Esophagus squamous epithelium (tissue), 4 donors: ENCODE measurements around the gene GABBR2.

Experiments used
- POLR2A ChIP-seq, 4 donors: fragments of 450-650 bp; IDR thresholded peaks; one replicate each; pipeline ENCODE4 v1.6.1; 2017; ENCODE audit warnings: antibody characterized with exemption in 4 of 4, mild to moderate bottlenecking in 4 of 4, moderate library complexity in 3 of 4
- TF ChIP-seq, protein P1 (sequence below), 6 experiments: fragments of 450-650 bp in 4 of 6; fragments of 200-600 bp in 2 of 6; sonication (generic) in 2 of 6; IDR thresholded peaks; one replicate each; pipeline ENCODE4 v1.5.1; 2016 to 2019; ENCODE audit warnings: antibody characterized with exemption in 6 of 6, mild to moderate bottlenecking in 4 of 6, moderate library complexity in 4 of 6

DNA sequence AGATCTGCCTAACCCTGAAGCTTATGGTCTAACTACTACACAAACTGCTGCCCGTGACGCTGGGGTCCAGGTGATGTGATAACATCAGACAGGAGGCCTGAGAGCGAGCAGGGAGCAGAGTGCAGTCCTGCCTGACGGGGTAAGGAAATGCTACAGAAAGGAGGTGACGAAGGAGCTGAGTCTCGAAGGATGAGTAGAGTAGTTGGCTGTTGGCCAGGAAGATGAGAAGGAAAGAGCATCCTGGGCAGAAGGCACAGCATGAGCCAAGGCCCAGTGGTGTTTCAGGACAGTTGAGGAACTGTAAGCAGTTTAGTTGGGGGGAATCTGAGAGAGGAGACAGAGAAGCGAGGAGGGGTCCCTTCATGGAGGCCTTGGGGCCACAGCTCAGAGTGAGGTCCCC lies 317.3 kb downstream of the GABBR2 start:
- no peak for TF ChIP-seq POLR2A (IDR thresholded peaks at IDR 0.05)
- TF ChIP-seq, protein P1, sequence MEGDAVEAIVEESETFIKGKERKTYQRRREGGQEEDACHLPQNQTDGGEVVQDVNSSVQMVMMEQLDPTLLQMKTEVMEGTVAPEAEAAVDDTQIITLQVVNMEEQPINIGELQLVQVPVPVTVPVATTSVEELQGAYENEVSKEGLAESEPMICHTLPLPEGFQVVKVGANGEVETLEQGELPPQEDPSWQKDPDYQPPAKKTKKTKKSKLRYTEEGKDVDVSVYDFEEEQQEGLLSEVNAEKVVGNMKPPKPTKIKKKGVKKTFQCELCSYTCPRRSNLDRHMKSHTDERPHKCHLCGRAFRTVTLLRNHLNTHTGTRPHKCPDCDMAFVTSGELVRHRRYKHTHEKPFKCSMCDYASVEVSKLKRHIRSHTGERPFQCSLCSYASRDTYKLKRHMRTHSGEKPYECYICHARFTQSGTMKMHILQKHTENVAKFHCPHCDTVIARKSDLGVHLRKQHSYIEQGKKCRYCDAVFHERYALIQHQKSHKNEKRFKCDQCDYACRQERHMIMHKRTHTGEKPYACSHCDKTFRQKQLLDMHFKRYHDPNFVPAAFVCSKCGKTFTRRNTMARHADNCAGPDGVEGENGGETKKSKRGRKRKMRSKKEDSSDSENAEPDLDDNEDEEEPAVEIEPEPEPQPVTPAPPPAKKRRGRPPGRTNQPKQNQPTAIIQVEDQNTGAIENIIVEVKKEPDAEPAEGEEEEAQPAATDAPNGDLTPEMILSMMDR (IDR thresholded peaks at IDR 0.05) = no peak
